Activated B cell treated with CpG ODN at 0.5 μM for 24 hours (primary cell): ENCODE measurements around the gene SLC6A9. TPM values are rescaled to one million over a fixed set of nuclear protein-coding genes. Genes with fewer than 3 reads are reported as not detected.

Experiments
- ATAC-seq: fragments of 200-7000 bp; cut with Tn5 transposase; one replicate; pipeline ENCODE4 v1.10.0; 2021; ENCODE audit warnings: low read depth, mild to moderate bottlenecking, moderate library complexity
- CTCF ChIA-PET: fragments of 350-600 bp; sonication (Branson Sonifier 250); formaldehyde crosslinking; loops from one replicate; lab custom pipeline; 2021; ENCODE audit warnings: antibody characterized with exemption; lab: Charles Lee
- POLR2A ChIA-PET: fragments of 350-600 bp; sonication (Branson Sonifier 250); formaldehyde crosslinking; loops from one replicate; lab custom pipeline; 2021; ENCODE audit warnings: antibody characterized with exemption; lab: Charles Lee
- DNase-seq: peaks from one replicate; pipeline ENCODE4 v3.0.0; 2022
- H3K27ac Mint-ChIP-seq: one replicate; pipeline ENCODE4 v1.8.0; 2020; ENCODE audit warnings: mixed read lengths
- H3K27me3 Mint-ChIP-seq: one replicate; pipeline ENCODE4 v1.8.0; 2021; ENCODE audit warnings: mixed read lengths
- H3K36me3 Mint-ChIP-seq: one replicate; pipeline ENCODE4 v1.8.0; 2021; ENCODE audit warnings: low read depth, mixed read lengths
- H3K4me1 Mint-ChIP-seq: one replicate; pipeline ENCODE4 v1.8.0; 2021; ENCODE audit warnings: mixed read lengths
- H3K4me3 Mint-ChIP-seq: one replicate; pipeline ENCODE4 v1.8.0; 2020; ENCODE audit warnings: mild to moderate bottlenecking, mixed read lengths
- H3K9me3 Mint-ChIP-seq: one replicate; pipeline ENCODE4 v1.8.0; 2020; ENCODE audit warnings: mixed read lengths
- CTCF ChIP-seq: fragments of 200-600 bp; IDR thresholded peaks from one replicate; pipeline ENCODE4 v1.8.0; 2022; ENCODE audit warnings: antibody characterized with exemption, mild to moderate bottlenecking
- intact Hi-C: fragments of 100-400 bp; cut with micrococcal nuclease; formaldehyde crosslinking; loops from one replicate; pipeline ENCODE4 v1.15.1; 2024
- total RNA-seq: library from RNA; stranded (reverse); gene quantifications from 2 replicates; pipeline ENCODE4 v1.2.3, GENCODE V29; 2022

The SLC6A9 gene
- total RNA-seq, 1 donor from 2014 or later, result 10.4 TPM

DNA sequence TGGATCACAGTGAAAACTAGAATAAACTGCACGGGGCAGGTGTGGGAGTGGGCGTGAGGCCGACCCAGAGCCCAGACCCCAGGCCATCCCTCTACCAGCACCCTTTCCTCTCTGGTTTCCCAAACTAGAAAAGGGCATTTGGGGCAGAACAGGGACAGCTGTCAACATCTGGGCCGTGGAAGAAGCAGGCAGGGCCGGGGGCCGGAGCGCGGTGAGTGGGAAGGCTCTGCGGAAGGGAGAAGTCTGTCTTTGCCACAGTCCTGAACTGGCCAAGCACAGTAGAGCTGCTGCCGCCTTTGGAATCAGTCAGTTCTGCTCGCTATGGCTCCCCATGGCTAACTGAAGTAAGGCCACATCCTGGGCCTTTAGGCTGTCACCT, 33.3 kb downstream of the SLC6A9 start:
- no peak for ATAC-seq
- Mint-ChIP-seq H3K9me3 (no peaks in the 10 kb centered on the region), H3K27me3 (no peaks in the 10 kb centered on the region), H3K36me3 (no peaks in the 10 kb centered on the region), H3K4me1 (peaks cover 19% of the 10 kb centered on the region), H3K4me3 (no peak overlapping the region), H3K27ac (no peak overlapping the region)
- intact Hi-C loops, result loop anchor here (10.0 kb wide), 1 partner anchor 637 kb away; no protein-coding TSS in a partner anchor
- no peak for DNase-seq
- ChIA-PET CTCF (no interaction called here), POLR2A (no interaction called here)
- no peak for TF ChIP-seq CTCF

DNA sequence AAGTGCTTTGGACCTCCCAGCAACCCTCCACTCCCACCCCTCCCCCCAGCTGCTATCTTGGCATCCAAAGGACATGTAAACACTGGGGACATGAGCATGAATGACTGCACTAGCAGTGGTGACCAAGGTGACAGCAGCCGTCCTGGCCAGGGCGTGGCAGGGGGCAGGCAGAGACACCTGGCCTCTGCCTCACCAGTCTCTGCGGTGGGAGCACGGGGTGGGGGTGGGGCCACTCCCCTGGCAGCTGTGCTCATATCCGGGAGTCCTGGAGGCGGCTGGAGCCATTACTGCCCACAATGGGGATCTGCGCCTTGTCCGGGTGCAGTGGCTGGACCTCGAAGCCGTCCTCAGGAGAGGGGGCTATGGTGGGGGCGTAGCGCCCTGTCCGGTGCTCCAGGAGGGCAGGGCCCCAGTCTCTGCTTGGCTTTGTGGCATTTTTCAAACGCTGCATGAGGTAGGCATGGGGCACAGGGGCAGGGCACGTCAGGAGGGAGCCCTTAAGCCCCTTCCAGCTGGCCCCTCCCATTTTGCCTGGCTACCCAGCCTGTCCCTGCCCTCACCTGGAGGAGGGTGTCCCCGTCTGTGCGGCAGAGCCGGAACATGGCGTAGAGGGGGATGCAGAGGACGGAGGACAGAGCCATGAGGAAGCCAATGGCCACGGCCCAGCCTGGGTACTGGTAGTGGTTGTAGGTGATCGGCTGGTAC, 33.8 kb downstream of the SLC6A9 start:
- H3K9me3 Mint-ChIP-seq, result no peaks in the 10 kb centered on the region
- ChIA-PET CTCF (no interaction called here), POLR2A (no interaction called here)
- TF ChIP-seq CTCF, result no peak
- no peak overlapping the region for H3K4me3 Mint-ChIP-seq
- H3K27ac Mint-ChIP-seq, result no peak overlapping the region
- no peaks in the 10 kb centered on the region for H3K36me3 Mint-ChIP-seq
- DNase-seq (no peak), ATAC-seq (no peak)
- intact Hi-C loops, result loop anchor here (10.0 kb wide), 1 partner anchor 637 kb away; no protein-coding TSS in a partner anchor
- H3K27me3 Mint-ChIP-seq, result no peaks in the 10 kb centered on the region
- H3K4me1 Mint-ChIP-seq, result peaks cover 24% of the 10 kb centered on the region

- ChIA-PET POLR2A (no interaction called here), CTCF (no interaction called here)
- DNase-seq, result no peak
- H3K4me3 Mint-ChIP-seq, result no peak overlapping the region
- H3K27me3 Mint-ChIP-seq, result no peaks in the 10 kb centered on the region
- H3K4me1 Mint-ChIP-seq, result peaks cover 29% of the 10 kb centered on the region
- no peak for ATAC-seq
- no peak for TF ChIP-seq CTCF
- H3K36me3 Mint-ChIP-seq, result no peaks in the 10 kb centered on the region
- H3K9me3 Mint-ChIP-seq, result no peaks in the 10 kb centered on the region
- no peak overlapping the region for H3K27ac Mint-ChIP-seq
- intact Hi-C loops, result loop anchor here (10.0 kb wide), 1 partner anchor 638 kb away; no protein-coding TSS in a partner anchor
Observed at GRCh38 chr1:43996733-43997115, 34.5 kb downstream of the SLC6A9 start.

DNA sequence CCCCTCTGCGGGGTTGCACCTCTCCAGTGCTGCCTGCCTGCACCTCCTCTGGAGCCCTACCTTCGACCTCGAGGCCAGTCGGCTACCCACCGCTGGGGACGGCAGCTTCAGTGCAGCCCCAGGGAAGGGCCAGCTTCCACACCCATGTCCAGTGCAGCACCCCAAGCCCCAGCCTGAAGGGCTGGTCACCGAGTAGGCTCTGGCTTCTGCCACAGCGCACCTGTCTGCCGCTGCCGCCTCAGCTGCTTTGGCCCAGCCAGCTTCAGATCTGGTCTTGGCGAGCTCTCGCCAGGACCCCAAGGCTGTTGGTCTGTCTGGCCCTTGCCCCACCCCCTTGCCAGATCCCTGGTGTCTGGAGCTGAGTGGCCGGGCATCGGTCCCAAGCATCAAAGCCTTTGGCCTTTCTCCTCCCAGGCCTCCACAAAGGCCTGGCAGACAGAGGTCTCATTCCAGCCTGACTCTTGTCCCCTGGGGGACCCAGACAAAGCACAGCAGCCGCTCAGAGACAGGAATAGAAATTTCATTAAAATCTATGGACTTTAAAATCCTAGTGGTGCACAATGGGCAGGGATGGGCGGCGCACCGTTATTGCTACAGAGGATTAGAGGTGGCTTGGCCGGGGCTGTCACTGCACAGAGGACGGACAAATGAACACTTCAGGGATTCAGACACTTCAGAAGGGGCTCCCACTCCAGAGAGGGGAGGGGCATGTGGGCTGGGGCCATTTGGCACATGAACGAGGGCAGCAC, 35.1 kb downstream of the SLC6A9 start:
- intact Hi-C loops, result loop anchor here (10.0 kb wide), 1 partner anchor 639 kb away; no protein-coding TSS in a partner anchor
- no peak for TF ChIP-seq CTCF
- Mint-ChIP-seq H3K4me1 (peaks cover 33% of the 10 kb centered on the region), H3K36me3 (peaks cover 2% of the 10 kb centered on the region), H3K4me3 (no peak overlapping the region), H3K27ac (no peak overlapping the region), H3K9me3 (no peaks in the 10 kb centered on the region), H3K27me3 (no peaks in the 10 kb centered on the region)
- ATAC-seq (no peak), DNase-seq (no peak)
- ChIA-PET CTCF (interaction anchor here (1.0 kb wide), 1 partner anchor 40 kb away, joined by 3 read pairs; no protein-coding TSS in a partner anchor), POLR2A (interaction anchor here (0.7 kb wide), 1 partner anchor 21 kb away, joined by 4 read pairs; the partner anchor contains the start of gene ATP6V0B)
